Astrocyte (in vitro differentiated cells and primary cell): Measurements from ENCODE around the gene DNAAF3. TPM values are rescaled to one million over a fixed set of nuclear protein-coding genes. Genes with fewer than 3 reads are reported as not detected.
"Not testable (repeated sequence)": the region's sequence is repeated elsewhere in the genome, so short reads cannot be mapped to it uniquely, and the experiment has no call there.

ENCODE experiments used
- DNase-seq: peaks from one replicate; pipeline ENCODE4 v3.0.0-alpha.2; 2010; ENCODE audit warnings: low read depth
- FAIRE-seq: peaks from 2 replicates; lab custom pipeline; 2011; peaks lifted over from hg19 to GRCh38; lab: Jason Lieb, UNC
- H2AFZ ChIP-seq: 2 replicates; pipeline ENCODE4 v1.6.0; 2012; ENCODE audit warnings: low read depth, low read length, inconsistent platforms
- H3K27ac ChIP-seq: 2 replicates; pipeline ENCODE4 v1.5.1; 2011; ENCODE audit warnings: low read depth, low read length, inconsistent platforms
- H3K27me3 ChIP-seq: 2 replicates; pipeline ENCODE4 v1.6.0; 2011; ENCODE audit warnings: low read length, inconsistent platforms; ENCODE audit not compliant: insufficient read depth
- H3K36me3 ChIP-seq: 2 replicates; pipeline ENCODE4 v1.5.1; 2011; ENCODE audit warnings: low read length, inconsistent platforms; ENCODE audit not compliant: insufficient read depth
- H3K4me1 ChIP-seq: 2 replicates; pipeline ENCODE4 v1.5.1; 2011; ENCODE audit warnings: low read length, inconsistent platforms; ENCODE audit not compliant: insufficient read depth
- H3K4me2 ChIP-seq: 2 replicates; pipeline ENCODE4 v1.6.0; 2012; ENCODE audit warnings: low read length, inconsistent platforms
- H3K4me3 ChIP-seq: 2 replicates; pipeline ENCODE4 v1.5.1; 2011; ENCODE audit warnings: low read depth, mild to moderate bottlenecking, low read length, inconsistent platforms; ENCODE audit not compliant: insufficient read depth
- H3K79me2 ChIP-seq: 2 replicates; pipeline ENCODE4 v1.6.0; 2012; ENCODE audit warnings: mild to moderate bottlenecking, low read length, inconsistent platforms; ENCODE audit not compliant: insufficient read depth
- H3K9ac ChIP-seq: 2 replicates; pipeline ENCODE4 v1.6.0; 2012; ENCODE audit warnings: mild to moderate bottlenecking, low read length, inconsistent platforms
- H3K9me3 ChIP-seq: 2 replicates; pipeline ENCODE4 v1.5.1; 2012; ENCODE audit warnings: low read depth, mild to moderate bottlenecking, low read length, inconsistent platforms; ENCODE audit not compliant: insufficient read depth
- H4K20me1 ChIP-seq: 2 replicates; pipeline ENCODE4 v1.6.0; 2012; ENCODE audit warnings: low read length, inconsistent platforms; ENCODE audit not compliant: insufficient read depth
- H3K27ac Mint-ChIP-seq: one replicate; pipeline ENCODE4 v1.8.0; 2021; ENCODE audit warnings: mild to moderate bottlenecking, mixed read lengths; ENCODE audit not compliant: unreplicated experiment
- H3K27me3 Mint-ChIP-seq: one replicate; pipeline ENCODE4 v1.8.0; 2021; ENCODE audit warnings: low read depth, mixed read lengths; ENCODE audit not compliant: unreplicated experiment
- H3K36me3 Mint-ChIP-seq: one replicate; pipeline ENCODE4 v1.8.0; 2021; ENCODE audit warnings: low read depth, mixed read lengths; ENCODE audit not compliant: unreplicated experiment
- H3K4me1 Mint-ChIP-seq: one replicate; pipeline ENCODE4 v1.8.0; 2021; ENCODE audit warnings: low read depth, mixed read lengths; ENCODE audit not compliant: unreplicated experiment
- H3K4me3 Mint-ChIP-seq: one replicate; pipeline ENCODE4 v1.8.0; 2021; ENCODE audit warnings: mild to moderate bottlenecking, moderate library complexity, mixed read lengths; ENCODE audit not compliant: unreplicated experiment
- H3K9me3 Mint-ChIP-seq: one replicate; pipeline ENCODE4 v1.8.0; 2021; ENCODE audit warnings: mild to moderate bottlenecking, mixed read lengths; ENCODE audit not compliant: unreplicated experiment
- CTCF ChIP-seq: IDR thresholded peaks from 2 replicates; pipeline ENCODE4 v1.5.1; 2011; ENCODE audit warnings: low read depth, mild to moderate bottlenecking, inconsistent platforms, low read length, moderate library complexity; ENCODE audit not compliant: insufficient read depth
- EZH2 ChIP-seq: IDR thresholded peaks from 2 replicates; pipeline ENCODE4 v1.6.1; 2012; ENCODE audit warnings: mild to moderate bottlenecking, low read length, inconsistent platforms; ENCODE audit not compliant: insufficient read depth
- total RNA-seq: library from RNA; stranded (reverse); gene quantifications from 2 replicates; pipeline ENCODE4 v1.2.1, GENCODE V29; 2021

DNAAF3 gene
- total RNA-seq, 1 donor from 2014 or later = 1.3 TPM

GRCh38 chr19:55206664-55207500 lies 40.5 kb upstream of the DNAAF3 start:
- peak overlapping the region; percentile 92 for H3K27ac Mint-ChIP-seq
- no peaks in the 10 kb centered on the region for H3K27me3 ChIP-seq
- no peaks in the 10 kb centered on the region for H3K79me2 ChIP-seq
- H3K9me3 Mint-ChIP-seq = no peaks in the 10 kb centered on the region
- peak overlapping the region; percentile 37 for H3K9ac ChIP-seq
- peak overlapping the region; percentile 36 for H2AFZ ChIP-seq
- no peak for TF ChIP-seq EZH2
- TF ChIP-seq CTCF = no peak
- peak overlapping the region; percentile 7 for H3K4me3 ChIP-seq
- H3K4me2 ChIP-seq = peak overlapping the region; percentile 73
- DNase-seq = peak; percentile 76
- H3K27me3 Mint-ChIP-seq = peaks cover 22% of the 10 kb centered on the region
- no peaks in the 10 kb centered on the region for H3K9me3 ChIP-seq
- H3K36me3 ChIP-seq = no peaks in the 10 kb centered on the region
- H3K4me1 ChIP-seq = peaks cover 28% of the 10 kb centered on the region
- no peak for FAIRE-seq
- H3K4me1 Mint-ChIP-seq = peaks cover 18% of the 10 kb centered on the region
- H3K27ac ChIP-seq = peak overlapping the region; percentile 53
- H3K36me3 Mint-ChIP-seq = no peaks in the 10 kb centered on the region
- H3K4me3 Mint-ChIP-seq = peak overlapping the region; percentile 8
- peaks cover 3% of the 10 kb centered on the region for H4K20me1 ChIP-seq

- H3K9me3 ChIP-seq, H3K9ac ChIP-seq, H3K36me3 Mint-ChIP-seq, H3K4me3 Mint-ChIP-seq, H3K4me1 Mint-ChIP-seq, H3K79me2 ChIP-seq, H3K9me3 Mint-ChIP-seq, H2AFZ ChIP-seq, H3K4me2 ChIP-seq, H3K27ac ChIP-seq, H3K4me3 ChIP-seq, H3K27me3 ChIP-seq, H3K36me3 ChIP-seq, H3K27ac Mint-ChIP-seq, H3K4me1 ChIP-seq, H4K20me1 ChIP-seq, DNase-seq, FAIRE-seq: not testable (repeated sequence)
- H3K27me3 Mint-ChIP-seq = peaks cover 43% of the 10 kb centered on the region
Observed at GRCh38 chr19:55202199-55202598, 35.8 kb upstream of the DNAAF3 start.

- H3K36me3 Mint-ChIP-seq = peaks cover 6% of the 10 kb centered on the region
- Histone ChIP-seq H3K9ac (no peak overlapping the region), H3K27ac (no peak overlapping the region), H3K4me1 (no peaks in the 10 kb centered on the region), H4K20me1 (no peaks in the 10 kb centered on the region), H3K4me2 (no peak overlapping the region), H3K79me2 (no peaks in the 10 kb centered on the region), H2AFZ (no peak overlapping the region), H3K9me3 (no peaks in the 10 kb centered on the region), H3K27me3 (no peaks in the 10 kb centered on the region), H3K4me3 (no peak overlapping the region), H3K36me3 (no peaks in the 10 kb centered on the region)
- peaks cover 31% of the 10 kb centered on the region for H3K27me3 Mint-ChIP-seq
- no peak overlapping the region for H3K4me3 Mint-ChIP-seq
- no peak for FAIRE-seq
- H3K27ac Mint-ChIP-seq = no peak overlapping the region
- H3K9me3 Mint-ChIP-seq = peaks cover 3% of the 10 kb centered on the region
- no peak for DNase-seq
- TF ChIP-seq CTCF (no peak), EZH2 (no peak)
- H3K4me1 Mint-ChIP-seq = no peaks in the 10 kb centered on the region
Observed at GRCh38 chr19:55199620-55200204, 33.3 kb upstream of the DNAAF3 start.
